ENCODE measurements around the gene TTLL9. TPM values are rescaled to one million over a fixed set of nuclear protein-coding genes. Genes with fewer than 3 reads are reported as not detected.

TTLL9 gene
- total RNA-seq, 1 donor from 2014 or later = not detected

GRCh38 chr20:31954500-31954899, 84.1 kb downstream of the TTLL9 start:
- Histone ChIP-seq H3K4me3 (ENCODE audit: low read depth, low read length) (no peak overlapping the region), H3K27me3 (ENCODE audit: control insufficient read depth, insufficient read depth, low read length) (peaks cover 12% of the 10 kb centered on the region), H3K36me3 (ENCODE audit: control insufficient read depth, insufficient read depth, low read length) (no peaks in the 10 kb centered on the region)
- TF ChIP-seq CTCF (IDR thresholded peaks at IDR 0.05; ENCODE audit: insufficient read depth, low read length, poor library complexity, severe bottlenecking) = no peak
- DNase-seq (ENCODE audit: low read depth) = no peak

GRCh38 chr20:31956556-31957526, 86.4 kb downstream of the TTLL9 start:
- no peak for DNase-seq (ENCODE audit: low read depth)
- no peaks in the 10 kb centered on the region for H3K36me3 ChIP-seq (ENCODE audit: control insufficient read depth, insufficient read depth, low read length)
- no peak overlapping the region for H3K4me3 ChIP-seq (ENCODE audit: low read depth, low read length)
- no peak for TF ChIP-seq CTCF (IDR thresholded peaks at IDR 0.05; ENCODE audit: insufficient read depth, low read length, poor library complexity, severe bottlenecking)
- peaks cover 13% of the 10 kb centered on the region for H3K27me3 ChIP-seq (ENCODE audit: control insufficient read depth, insufficient read depth, low read length)

GRCh38 chr20:31962761-31963160, 92.3 kb downstream of the TTLL9 start:
- no peak for TF ChIP-seq CTCF (IDR thresholded peaks at IDR 0.05; ENCODE audit: insufficient read depth, low read length, poor library complexity, severe bottlenecking)
- no peak for DNase-seq (ENCODE audit: low read depth)
- H3K36me3 ChIP-seq (ENCODE audit: control insufficient read depth, insufficient read depth, low read length) = no peaks in the 10 kb centered on the region
- H3K4me3 ChIP-seq (ENCODE audit: low read depth, low read length) = no peak overlapping the region
- peaks cover 29% of the 10 kb centered on the region for H3K27me3 ChIP-seq (ENCODE audit: control insufficient read depth, insufficient read depth, low read length)

GRCh38 chr20:31963889-31964288, 93.5 kb downstream of the TTLL9 start:
- TF ChIP-seq CTCF (IDR thresholded peaks at IDR 0.05; ENCODE audit: insufficient read depth, low read length, poor library complexity, severe bottlenecking) = no peak
- H3K4me3 ChIP-seq (ENCODE audit: low read depth, low read length) = no peak overlapping the region
- DNase-seq (ENCODE audit: low read depth) = no peak
- H3K27me3 ChIP-seq (ENCODE audit: control insufficient read depth, insufficient read depth, low read length) = peaks cover 38% of the 10 kb centered on the region
- no peaks in the 10 kb centered on the region for H3K36me3 ChIP-seq (ENCODE audit: control insufficient read depth, insufficient read depth, low read length)

- no peak overlapping the region for H3K4me3 ChIP-seq (ENCODE audit: low read depth, low read length)
- H3K36me3 ChIP-seq (ENCODE audit: control insufficient read depth, insufficient read depth, low read length) = no peaks in the 10 kb centered on the region
- no peak for DNase-seq (ENCODE audit: low read depth)
- no peak for TF ChIP-seq CTCF (IDR thresholded peaks at IDR 0.05; ENCODE audit: insufficient read depth, low read length, poor library complexity, severe bottlenecking)
- peaks cover 44% of the 10 kb centered on the region for H3K27me3 ChIP-seq (ENCODE audit: control insufficient read depth, insufficient read depth, low read length)
Observed at GRCh38 chr20:31966991-31967655, 96.7 kb downstream of the TTLL9 start.
